IPS-20b (cell line): ENCODE results near the gene XPNPEP2.

Source experiments
- H3K27ac ChIP-seq: one replicate; pipeline ENCODE4 v1.5.1; 2013; ENCODE audit warnings: low read length
- H3K27me3 ChIP-seq: 2 replicates; pipeline ENCODE4 v1.6.1; 2013; ENCODE audit warnings: mild to moderate bottlenecking, low read length, inconsistent platforms; ENCODE audit not compliant: insufficient read depth
- H3K36me3 ChIP-seq: 2 replicates; pipeline ENCODE4 v1.6.1; 2013; ENCODE audit warnings: low read depth, mild to moderate bottlenecking, inconsistent platforms, low read length, moderate library complexity; ENCODE audit not compliant: insufficient read depth
- H3K4me1 ChIP-seq: 2 replicates; pipeline ENCODE4 v1.6.1; 2013; ENCODE audit warnings: mild to moderate bottlenecking, control low read depth, inconsistent platforms, low read length, moderate library complexity; ENCODE audit not compliant: insufficient read depth
- H3K4me3 ChIP-seq: 2 replicates; pipeline ENCODE4 v1.5.1; 2013; ENCODE audit warnings: mild to moderate bottlenecking, low read length, inconsistent platforms
- H3K9ac ChIP-seq: 2 replicates; pipeline ENCODE4 v1.6.1; 2013; ENCODE audit warnings: low read depth, mild to moderate bottlenecking, inconsistent platforms, low read length, moderate library complexity
- H3K9me3 ChIP-seq: 2 replicates; pipeline ENCODE4 v1.6.1; 2013; ENCODE audit warnings: mild to moderate bottlenecking, low read depth, low read length, inconsistent platforms; ENCODE audit not compliant: insufficient read depth

Gene XPNPEP2

DNA sequence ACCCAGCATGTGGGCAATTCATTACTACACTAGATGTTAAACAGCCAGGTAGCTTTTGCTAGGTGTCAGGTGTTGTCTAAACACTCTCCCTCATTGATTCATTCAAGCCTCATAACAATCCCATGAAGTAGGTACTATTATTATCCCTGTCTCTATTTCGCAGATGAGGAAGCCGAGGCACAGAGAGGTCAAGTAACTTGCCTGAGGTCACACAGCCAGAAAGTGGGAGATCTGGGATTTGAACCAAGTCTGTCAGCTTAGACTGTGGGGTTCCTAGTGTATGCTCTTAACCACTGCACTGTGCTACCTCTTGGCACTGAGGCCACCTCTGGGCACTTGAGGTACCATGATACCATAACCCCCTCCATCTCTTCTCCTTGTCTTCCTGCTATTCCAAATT is 17.4 kb upstream of the XPNPEP2 start:
- Histone ChIP-seq H3K9ac (no peak overlapping the region), H3K4me3 (no peak overlapping the region)

DNA sequence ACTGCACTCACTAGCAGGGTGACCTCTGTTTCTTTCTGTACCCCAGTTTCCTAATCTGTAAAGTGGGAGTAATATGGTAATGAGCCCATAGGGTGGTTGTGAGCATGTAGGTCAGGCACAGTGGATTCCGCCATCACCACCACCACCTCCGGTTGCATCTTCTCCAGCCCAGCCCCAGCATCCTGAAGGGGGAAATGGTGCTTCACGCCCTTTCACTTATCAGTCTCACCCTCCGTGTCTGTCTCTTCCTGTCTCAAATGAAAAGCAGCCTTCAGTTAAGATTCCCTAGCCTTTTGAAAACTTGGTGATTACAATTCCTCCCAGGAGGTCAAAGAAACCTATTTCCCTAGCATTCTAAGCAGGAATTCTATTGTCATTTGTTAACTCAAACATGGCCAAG is 16.9 kb upstream of the XPNPEP2 start:
- Histone ChIP-seq H3K4me3 (no peak overlapping the region), H3K27me3 (no peaks in the 10 kb centered on the region), H3K4me1 (peaks cover 17% of the 10 kb centered on the region; the same call in 1 of the 2 replicates), H3K9me3 (no peaks in the 10 kb centered on the region), H3K9ac (no peak overlapping the region), H3K27ac (no peak overlapping the region), H3K36me3 (no peaks in the 10 kb centered on the region)

More for the DNA sequence above, 17.4 kb upstream of the XPNPEP2 start:
- H3K4me1 ChIP-seq, result peaks cover 17% of the 10 kb centered on the region; the same call in 1 of the 2 replicates
- no peaks in the 10 kb centered on the region for H3K9me3 ChIP-seq
- no peaks in the 10 kb centered on the region for H3K27me3 ChIP-seq
- H3K36me3 ChIP-seq, result no peaks in the 10 kb centered on the region
- no peak overlapping the region for H3K27ac ChIP-seq

DNA sequence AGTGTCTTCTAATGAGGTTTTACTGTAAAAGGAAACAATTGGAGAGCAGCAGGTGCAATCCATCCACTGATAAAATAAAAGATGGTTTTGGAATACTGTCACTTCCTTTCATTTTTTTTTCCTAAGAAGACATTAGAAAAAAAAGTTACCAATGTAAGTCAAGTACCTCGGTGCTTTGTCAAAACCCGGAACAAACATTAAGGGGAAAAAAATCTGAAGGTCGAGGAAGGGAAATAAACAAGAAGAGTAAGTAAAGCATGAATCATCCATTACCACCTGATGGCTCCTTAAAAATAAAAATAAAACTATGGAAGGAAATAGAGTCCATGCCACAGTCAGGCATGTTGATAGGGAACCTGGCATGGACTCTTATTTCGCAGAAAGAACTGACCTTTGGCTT is 15.3 kb upstream of the XPNPEP2 start:
- Histone ChIP-seq H3K4me1 (peaks cover 6% of the 10 kb centered on the region; the same call in 1 of the 2 replicates), H3K4me3 (no peak overlapping the region), H3K36me3 (no peaks in the 10 kb centered on the region), H3K9me3 (no peaks in the 10 kb centered on the region), H3K27me3 (no peaks in the 10 kb centered on the region), H3K9ac (no peak overlapping the region), H3K27ac (no peak overlapping the region)

DNA sequence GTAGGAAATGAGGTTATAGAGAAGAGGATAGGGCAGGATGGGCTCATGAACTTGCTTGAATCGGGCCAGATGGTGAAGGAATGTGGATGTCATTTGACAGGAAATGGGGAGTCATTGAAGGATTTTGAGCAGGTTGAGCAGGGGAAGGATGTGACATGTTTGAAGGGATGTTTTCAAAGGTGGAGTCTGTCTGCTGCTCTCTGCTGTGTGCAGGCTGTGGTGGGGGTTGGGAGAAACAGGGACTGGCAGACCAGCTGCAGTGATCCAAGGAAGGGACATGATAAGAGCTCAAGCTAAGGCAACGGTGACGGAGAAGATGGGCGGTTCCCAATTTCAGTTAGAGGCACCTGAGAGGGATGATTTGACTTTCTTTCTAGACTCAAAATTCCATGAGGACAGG is 14.0 kb upstream of the XPNPEP2 start:
- Histone ChIP-seq H3K27ac (no peak overlapping the region), H3K9ac (no peak overlapping the region), H3K36me3 (no peaks in the 10 kb centered on the region), H3K4me1 (no peaks in the 10 kb centered on the region), H3K9me3 (no peaks in the 10 kb centered on the region), H3K27me3 (no peaks in the 10 kb centered on the region), H3K4me3 (no peak overlapping the region)

DNA sequence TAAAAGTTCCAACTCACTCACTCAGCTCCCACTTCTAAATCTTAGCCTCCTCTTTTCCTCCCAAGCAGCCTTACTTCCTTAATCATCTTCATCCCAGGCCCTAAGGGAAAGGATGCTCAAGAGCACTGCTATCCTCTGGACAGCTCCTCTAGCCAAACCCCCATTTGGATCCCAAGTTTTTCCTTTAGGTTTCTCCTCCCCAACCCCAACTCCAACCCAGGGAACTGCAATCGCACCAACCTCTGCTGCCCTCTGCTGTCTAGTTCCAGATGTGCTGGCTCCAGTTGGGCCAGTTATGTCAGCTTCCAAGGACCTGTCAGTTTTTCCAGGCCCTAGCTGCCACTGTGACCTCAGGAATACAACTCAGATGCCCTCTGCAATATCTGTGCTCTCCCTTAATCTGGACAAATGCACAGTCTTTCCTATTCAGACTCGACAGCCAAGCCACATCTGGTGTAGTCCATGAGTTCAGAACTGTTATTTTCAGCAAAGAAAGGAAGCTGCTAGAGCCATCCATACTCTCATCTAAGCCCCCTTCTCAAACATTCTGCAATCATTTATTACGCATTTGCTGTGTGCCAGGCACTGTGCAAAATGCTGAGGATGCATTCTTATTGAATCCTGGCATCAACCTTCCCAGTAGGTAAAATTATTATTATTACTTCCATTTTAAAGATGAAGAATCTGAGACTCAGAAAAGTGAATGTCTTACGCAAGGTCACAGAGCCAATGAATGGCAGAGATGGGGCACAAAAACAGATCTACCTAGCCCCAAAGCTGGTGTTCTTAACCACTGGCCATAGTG is 12.3 kb upstream of the XPNPEP2 start:
- Histone ChIP-seq H3K9me3 (no peaks in the 10 kb centered on the region), H3K4me1 (no peaks in the 10 kb centered on the region), H3K9ac (no peak overlapping the region), H3K4me3 (no peak overlapping the region), H3K27me3 (no peaks in the 10 kb centered on the region), H3K27ac (no peak overlapping the region), H3K36me3 (no peaks in the 10 kb centered on the region)

DNA sequence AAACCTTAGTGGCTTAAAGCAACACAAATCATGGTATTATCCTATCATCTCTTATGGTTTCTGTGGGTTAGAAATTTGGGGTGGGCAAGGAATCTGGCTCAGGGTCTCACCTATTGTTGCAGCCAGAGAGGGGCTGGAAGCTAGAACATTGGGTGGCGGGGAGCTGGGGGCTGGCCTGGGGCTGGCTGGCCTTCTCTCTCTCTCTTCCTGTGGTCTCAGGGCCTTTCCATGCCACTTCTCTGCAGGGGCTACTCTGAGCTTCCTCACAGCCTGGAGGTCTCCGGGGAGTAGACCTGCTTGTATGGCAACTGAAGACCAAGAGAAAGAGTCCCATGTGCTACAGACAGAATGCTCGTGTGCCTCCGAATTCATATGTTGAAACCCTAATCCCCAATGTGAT is 10.7 kb upstream of the XPNPEP2 start:
- H3K27ac ChIP-seq, result no peak overlapping the region
- no peaks in the 10 kb centered on the region for H3K9me3 ChIP-seq
- no peak overlapping the region for H3K9ac ChIP-seq
- no peaks in the 10 kb centered on the region for H3K36me3 ChIP-seq
- no peaks in the 10 kb centered on the region for H3K27me3 ChIP-seq
- H3K4me3 ChIP-seq, result no peak overlapping the region
- H3K4me1 ChIP-seq, result no peaks in the 10 kb centered on the region

DNA sequence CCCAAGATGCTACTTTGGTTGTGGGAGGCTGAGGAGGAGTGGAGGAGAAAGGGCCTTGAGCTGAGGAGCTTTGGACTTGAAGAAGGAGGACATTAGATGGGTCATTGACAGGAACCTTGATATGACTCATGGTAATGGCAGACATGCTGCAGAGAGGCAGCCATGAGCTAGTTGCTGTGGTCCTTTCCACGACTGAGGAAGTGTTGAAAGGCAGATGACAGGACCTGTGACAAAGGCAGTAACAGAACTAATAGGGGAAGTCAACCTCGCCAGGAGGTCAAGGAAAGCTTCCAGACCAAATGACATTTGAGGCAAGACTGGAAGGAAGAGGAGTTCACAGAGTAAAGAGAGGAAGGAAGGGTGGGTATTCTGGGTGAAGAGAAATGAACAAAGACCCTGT is 7.6 kb upstream of the XPNPEP2 start:
- no peak overlapping the region for H3K9ac ChIP-seq
- no peak overlapping the region for H3K4me3 ChIP-seq
- no peak overlapping the region for H3K27ac ChIP-seq
- H3K36me3 ChIP-seq, result no peaks in the 10 kb centered on the region
- H3K27me3 ChIP-seq, result no peaks in the 10 kb centered on the region
- no peaks in the 10 kb centered on the region for H3K9me3 ChIP-seq
- no peaks in the 10 kb centered on the region for H3K4me1 ChIP-seq

DNA sequence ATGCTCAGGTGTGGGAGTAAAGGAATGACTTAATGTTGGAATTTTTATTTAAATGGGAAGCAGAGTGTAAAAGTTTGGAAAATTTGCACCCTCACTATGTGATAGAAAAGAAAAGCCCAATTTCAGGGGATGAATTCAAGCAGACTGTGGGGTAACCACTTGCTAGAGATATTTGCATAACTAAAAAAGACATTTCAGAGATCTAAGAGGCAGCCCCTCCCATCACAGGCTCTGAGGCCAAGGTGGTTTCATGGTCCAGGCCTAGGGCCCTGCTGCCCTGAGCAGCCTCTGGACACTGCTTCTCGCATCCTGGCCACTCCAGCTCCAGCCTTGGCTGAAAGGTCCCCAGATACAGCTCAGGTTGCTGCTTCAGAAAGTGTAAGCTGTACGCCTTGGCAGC is 5.9 kb upstream of the XPNPEP2 start:
- Histone ChIP-seq H3K9ac (no peak overlapping the region), H3K4me3 (no peak overlapping the region), H3K9me3 (no peaks in the 10 kb centered on the region), H3K36me3 (no peaks in the 10 kb centered on the region), H3K27ac (no peak overlapping the region), H3K27me3 (no peaks in the 10 kb centered on the region), H3K4me1 (no peaks in the 10 kb centered on the region)

DNA sequence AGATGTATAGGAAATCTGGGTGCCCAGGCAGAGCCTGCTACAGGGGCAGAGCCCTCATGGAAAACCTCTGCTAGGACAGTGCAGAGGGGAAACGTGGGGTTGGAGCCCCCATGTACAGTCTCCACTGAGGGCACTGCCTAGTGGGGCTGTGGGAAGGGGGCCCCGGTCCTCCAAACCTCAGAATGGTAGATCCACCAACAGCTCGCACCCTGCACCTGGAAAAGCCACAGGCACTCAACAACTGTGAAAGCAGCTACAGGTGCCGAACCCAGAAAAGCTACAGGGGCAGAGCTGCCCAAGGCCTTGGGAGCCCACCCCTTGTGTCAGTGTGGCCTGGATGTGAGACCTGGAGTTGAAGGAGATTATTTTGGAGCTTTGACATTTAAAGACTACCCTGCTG is 5.4 kb upstream of the XPNPEP2 start:
- Histone ChIP-seq H3K4me3 (no peak overlapping the region), H3K4me1 (no peaks in the 10 kb centered on the region), H3K9me3 (no peaks in the 10 kb centered on the region), H3K36me3 (no peaks in the 10 kb centered on the region), H3K27ac (no peak overlapping the region), H3K27me3 (no peaks in the 10 kb centered on the region), H3K9ac (no peak overlapping the region)

DNA sequence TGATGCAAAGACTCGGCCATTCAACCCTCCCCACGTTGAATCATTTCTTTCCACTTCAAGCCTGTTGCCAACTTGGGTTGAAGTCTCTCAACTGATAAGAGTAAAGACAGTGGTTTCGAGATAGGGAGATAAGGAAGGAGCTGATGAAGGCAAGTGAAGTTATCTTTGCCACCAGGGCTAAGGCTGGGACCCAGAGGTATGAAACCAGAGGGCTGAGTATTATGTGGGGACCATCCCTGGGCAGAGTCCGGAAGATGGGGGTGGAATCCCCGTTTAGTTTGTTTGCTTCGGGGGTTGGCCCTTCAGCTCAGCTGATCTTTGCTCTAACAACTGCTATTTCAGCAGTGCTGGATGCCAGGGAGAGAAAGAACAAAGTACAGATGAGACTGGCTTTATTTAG is 2.3 kb upstream of the XPNPEP2 start:
- no peaks in the 10 kb centered on the region for H3K27me3 ChIP-seq

DNA sequence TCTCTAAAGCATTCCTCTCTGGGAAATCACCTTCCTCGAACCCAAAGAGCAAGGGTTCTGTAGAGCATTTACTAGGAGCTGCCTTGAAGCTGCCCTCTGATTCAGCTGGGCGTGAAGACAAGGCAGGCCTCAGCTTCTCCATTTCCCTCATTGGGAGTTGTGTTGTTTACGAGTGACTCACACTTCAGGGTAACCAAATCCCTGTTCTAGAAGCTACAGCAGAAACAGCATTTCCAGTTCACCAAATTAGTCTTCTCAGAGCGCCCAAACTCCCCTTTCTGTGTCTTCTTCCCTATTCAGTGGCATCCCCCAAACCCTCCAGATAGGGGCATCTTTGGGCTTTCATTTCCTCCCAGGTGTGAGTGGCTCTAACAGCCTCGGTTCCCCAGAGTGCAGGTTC is 863 bp upstream of the XPNPEP2 start:
- H3K9ac ChIP-seq, result no peak overlapping the region
- H3K4me1 ChIP-seq, result peaks cover 6% of the 10 kb centered on the region; the same call in 1 of the 2 replicates
- H3K4me3 ChIP-seq, result no peak overlapping the region
- H3K27ac ChIP-seq, result no peak overlapping the region
- H3K27me3 ChIP-seq, result no peaks in the 10 kb centered on the region
- no peaks in the 10 kb centered on the region for H3K9me3 ChIP-seq
- H3K36me3 ChIP-seq, result no peaks in the 10 kb centered on the region

More for the DNA sequence above, 2.3 kb upstream of the XPNPEP2 start:
- H3K9ac ChIP-seq, result no peak overlapping the region
- no peaks in the 10 kb centered on the region for H3K36me3 ChIP-seq
- H3K9me3 ChIP-seq, result no peaks in the 10 kb centered on the region
- H3K4me1 ChIP-seq, result peaks cover 4% of the 10 kb centered on the region; the same call in 1 of the 2 replicates
- H3K4me3 ChIP-seq, result no peak overlapping the region
- no peak overlapping the region for H3K27ac ChIP-seq

DNA sequence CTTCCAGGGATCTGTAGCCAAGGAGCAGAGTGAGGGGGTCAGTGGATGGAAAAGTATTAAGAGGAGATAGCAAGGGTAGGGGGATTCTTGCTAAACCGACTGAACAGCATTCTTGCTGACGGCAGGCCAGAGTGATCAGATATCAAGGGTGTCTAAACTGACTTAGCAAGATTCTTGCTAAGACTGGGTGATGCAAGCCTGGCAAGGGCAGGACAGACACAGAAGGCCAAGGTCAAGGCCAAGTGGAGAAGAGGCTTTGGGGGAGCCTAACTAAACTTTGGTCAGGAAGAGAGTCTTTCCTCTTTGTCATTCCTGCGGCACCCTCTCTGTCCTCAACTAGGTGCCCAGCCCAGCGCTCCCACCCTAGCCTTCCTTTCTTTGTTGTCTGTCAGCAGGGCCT is 799 bp downstream of the XPNPEP2 start:
- no peaks in the 10 kb centered on the region for H3K27me3 ChIP-seq
- H3K27ac ChIP-seq, result no peak overlapping the region
- peaks cover 6% of the 10 kb centered on the region; the same call in 1 of the 2 replicates for H3K4me1 ChIP-seq

More for the DNA sequence above, 799 bp downstream of the XPNPEP2 start:
- no peaks in the 10 kb centered on the region for H3K36me3 ChIP-seq
- H3K9me3 ChIP-seq, result no peaks in the 10 kb centered on the region
- no peak overlapping the region for H3K4me3 ChIP-seq
- no peak overlapping the region for H3K9ac ChIP-seq
